GM19238 (cell line): Measurements from ENCODE around the gene OR5H2.
"Not testable (repeated sequence)": the region's sequence is repeated elsewhere in the genome, so short reads cannot be mapped to it uniquely, and the experiment has no call there.

Experiments used
- DNase-seq: peaks from one replicate; pipeline ENCODE4 v3.0.0; 2011; ENCODE audit warnings: low spot score; ENCODE audit not compliant: insufficient read length

The OR5H2 gene

DNA sequence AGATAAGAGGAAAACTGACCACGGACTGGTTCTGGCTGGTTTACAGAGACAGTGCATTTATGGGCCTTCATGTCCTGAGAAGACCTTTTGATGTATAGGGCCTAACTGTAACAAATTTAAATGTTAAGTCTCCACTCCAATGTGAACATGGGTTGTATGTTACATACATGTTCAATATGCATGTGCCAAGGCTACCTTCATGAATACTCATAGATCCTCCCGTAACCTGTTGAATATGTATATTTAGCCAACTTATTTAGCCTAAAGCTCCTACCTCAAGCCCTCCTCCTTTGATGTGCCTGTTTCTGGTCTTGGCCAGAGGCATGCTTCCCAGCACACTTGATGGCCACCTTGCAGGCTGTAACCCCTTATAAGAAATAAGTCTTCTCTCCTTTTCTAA lies at the start of gene OR5H2:
Gene OR5H2 (plus strand): TSS at position 301 of the 400 bp plus-strand sequence. CDS start 398 bp downstream, outside the sequence.
- DNase-seq = no peak

DNA sequence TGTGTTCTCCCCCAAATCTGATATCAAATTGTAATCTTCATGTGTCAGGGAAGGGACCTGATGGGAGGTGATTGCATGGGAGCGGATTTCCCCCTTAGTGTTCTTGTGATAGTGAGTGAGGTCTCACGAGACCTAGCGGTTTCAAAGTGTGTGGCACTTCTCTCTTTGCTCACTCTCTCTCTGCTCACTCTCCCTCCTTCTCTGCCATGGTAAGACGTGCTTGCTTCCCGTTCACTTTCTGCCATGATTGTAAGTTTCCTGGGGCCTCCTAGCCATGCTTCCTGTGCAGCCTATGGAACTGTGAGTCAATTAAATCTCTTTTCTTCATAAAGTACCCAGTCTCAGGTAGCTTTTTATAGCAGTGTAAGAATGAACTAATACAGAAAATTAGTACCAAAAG lies 48.8 kb upstream of the OR5H2 start:
- DNase-seq = no peak

DNA sequence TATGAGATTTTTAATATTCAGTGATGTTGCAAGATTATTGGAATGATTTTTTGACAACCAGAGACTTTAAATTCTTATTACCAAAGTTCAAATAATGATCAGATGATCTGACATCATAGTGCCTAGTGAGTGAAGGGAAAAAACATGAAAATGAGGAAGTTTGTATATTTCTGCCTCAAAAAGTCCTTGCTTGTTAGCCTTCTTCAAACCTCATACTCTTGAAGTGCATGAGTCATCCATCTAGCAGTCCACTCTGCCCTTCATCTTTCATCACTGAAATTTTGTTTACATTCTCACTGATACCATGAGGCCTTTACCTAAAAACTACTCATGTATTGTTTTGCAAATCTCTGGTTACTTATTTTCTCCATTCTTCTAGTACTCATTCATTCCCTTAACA lies 42.2 kb upstream of the OR5H2 start:
- no peak for DNase-seq

DNA sequence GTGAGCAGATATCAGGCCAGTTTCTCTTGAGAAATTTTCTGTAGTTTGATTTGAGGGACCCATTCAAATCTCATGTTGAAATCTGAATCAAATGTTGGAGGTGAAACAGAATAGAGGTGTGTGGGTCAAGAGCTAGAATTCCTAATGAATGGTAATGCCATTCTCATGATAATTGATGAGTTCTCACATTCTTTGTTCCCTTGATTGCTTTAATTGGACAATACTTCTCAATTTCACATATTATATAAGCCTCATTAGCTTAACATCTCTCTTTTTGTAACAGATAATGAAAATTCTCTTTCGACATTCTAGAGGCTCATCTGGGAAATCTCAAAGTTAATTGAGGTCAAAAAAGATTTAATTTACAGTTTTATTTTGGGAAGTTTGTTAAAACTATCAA lies 40.1 kb upstream of the OR5H2 start:
- DNase-seq = no peak

DNA sequence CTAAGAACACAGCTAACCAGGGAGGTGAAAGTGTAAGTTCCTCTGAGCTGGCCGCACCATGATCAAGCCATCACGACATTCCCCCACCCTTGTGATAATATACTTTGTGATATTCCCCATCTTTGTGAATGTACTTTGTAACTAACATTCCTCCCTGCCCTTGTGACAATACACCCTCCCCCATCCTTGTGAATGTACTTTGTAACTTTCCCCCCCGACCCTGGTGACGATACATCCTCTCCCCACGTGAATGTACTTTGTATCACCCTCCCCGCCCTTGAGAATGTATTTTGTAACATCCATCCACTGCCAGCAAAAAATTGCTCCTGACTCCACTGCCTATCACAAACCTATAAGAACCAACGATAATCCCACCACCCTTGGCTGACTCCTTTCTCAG lies 38.5 kb upstream of the OR5H2 start:
- DNase-seq = no peak

DNA sequence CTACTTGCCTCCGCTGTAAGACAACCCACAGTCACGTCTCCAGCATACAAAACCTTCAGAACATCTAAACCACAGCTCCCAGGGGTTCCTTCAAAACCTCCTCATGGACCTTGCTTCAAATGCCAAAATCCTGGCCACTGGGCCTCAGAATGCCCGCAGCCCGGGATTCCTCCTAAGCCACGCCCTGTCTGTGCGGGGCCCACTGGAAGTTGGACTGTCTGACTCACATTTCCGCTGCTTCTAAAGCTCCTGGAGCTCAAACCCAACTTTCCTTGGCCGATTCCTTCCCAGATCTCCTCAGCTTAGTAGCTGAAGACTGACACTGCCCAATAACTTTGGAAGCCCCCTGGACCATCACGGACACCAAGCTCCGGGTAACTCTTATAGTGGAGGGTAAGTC lies 36.2 kb upstream of the OR5H2 start:
- DNase-seq = no peak

DNA sequence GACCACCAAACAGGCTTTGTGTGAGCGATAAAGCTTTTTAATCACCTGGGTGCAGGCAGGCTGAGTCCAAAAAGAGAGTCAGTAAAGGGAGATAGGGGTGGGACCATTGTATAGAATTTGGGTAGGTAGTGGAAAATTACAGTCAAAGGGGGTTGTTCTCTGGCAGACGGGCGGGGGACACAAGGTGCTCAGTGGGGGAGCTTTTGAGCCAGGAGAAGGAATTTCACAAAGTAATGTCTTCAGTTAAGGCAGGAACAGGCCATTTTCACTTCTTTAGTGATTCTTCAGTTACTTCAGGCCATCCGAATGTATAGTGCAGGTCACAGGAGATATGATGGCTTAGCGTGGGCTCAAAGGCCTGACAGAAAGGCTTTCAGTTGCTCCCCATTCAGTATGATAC lies 26.3 kb upstream of the OR5H2 start:
- not testable (repeated sequence) for DNase-seq

DNA sequence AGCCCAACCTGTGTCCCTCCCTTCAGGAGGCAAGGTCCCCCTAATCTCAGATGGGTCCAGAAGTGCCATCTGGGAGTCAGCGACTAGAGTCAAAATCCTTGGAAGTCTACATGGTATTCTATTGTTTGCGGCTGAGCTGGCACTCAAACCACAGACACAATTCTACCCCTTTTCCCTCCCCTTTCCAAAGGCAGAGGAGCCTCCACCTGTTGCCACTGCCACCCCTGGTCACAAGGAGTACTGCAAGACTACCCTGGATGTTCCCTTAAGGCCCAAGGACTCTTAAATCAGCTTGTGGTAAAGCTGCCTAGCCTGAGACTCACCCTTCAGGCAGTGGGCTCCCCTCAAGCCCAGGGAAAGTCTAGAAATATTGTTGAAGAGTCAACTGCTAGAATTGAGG lies 22.6 kb upstream of the OR5H2 start:
- DNase-seq = no peak

DNA sequence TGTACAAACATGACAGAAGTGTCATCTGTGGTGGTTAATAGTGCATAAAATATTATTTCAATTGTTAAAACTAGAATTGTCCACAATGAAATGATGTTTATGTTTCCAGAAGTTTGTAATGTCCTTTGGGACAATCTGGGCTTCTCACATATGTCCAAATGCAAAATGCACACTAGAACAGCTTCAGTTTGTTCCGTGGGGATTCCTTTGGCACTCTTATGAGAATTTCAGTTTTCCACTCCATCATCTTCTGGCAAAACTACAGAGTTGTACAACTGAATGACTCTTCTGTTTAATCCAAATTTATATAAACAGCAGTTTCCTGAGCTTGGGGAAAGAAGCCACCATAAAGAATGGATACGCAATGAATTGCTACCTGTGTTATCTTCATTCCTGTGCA lies 20.3 kb upstream of the OR5H2 start:
- DNase-seq = no peak

DNA sequence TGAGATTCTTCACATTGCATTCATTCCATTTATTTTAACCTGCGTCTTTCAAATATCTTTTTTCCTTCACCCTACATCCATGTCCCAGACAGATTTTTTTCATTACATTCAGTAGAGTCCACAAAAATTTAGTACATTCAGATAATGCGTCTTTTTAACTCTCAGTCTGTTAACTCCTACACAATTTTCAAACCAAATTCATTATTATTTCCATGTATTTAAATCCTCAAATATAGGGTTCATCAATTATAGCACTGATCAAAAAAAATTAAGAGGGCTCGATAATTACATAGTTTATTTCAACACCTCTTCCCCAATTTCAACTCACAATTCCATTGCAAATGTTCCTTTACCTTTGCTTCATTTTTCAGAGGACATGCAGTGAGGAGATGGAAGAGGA lies 18.4 kb upstream of the OR5H2 start, which contains the start of gene OR5H6:
Gene OR5H6 (plus strand): TSS at position 301 of the 400 bp plus-strand sequence. CDS start 89 bp downstream, at position 390.
- no peak for DNase-seq

DNA sequence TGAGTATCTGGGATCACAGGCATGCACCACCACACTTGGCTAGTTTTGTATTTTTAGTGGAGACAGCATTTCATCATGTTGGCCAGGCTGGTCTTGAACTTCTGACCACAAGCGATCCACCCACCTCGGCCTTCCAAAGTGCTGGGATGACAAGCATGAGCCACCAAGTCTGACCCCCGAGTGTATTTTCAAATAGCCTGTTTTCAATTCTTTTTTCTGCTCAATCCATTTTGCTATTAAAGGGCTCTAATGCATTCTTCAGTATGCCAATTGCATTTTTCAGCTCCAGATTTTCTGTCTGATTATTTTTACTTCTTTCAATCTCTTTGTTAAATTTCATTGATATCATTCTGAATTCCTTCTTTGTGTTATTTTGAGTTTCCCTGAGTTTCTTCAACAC lies 12.5 kb upstream of the OR5H2 start:
- DNase-seq = no peak

DNA sequence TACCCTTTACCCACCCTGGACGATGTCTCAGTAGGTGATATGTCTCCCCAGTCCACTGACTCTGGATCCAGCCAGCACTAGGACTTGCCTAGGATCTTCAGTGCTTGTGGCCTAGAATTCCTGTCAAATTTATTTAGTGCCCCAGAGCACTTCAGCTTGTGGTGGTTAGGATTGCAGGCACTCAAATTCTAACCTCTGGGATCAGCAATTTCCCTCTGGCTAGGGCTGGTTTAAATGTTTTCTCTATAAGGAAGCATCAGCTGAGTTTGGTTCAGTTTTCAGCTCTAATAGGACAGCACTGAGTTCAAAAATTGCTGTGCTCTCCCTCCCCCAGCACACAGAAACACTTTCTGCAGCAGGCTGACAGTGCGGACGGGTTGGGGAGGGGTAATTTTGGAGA lies 10.2 kb upstream of the OR5H2 start:
- DNase-seq = no peak

DNA sequence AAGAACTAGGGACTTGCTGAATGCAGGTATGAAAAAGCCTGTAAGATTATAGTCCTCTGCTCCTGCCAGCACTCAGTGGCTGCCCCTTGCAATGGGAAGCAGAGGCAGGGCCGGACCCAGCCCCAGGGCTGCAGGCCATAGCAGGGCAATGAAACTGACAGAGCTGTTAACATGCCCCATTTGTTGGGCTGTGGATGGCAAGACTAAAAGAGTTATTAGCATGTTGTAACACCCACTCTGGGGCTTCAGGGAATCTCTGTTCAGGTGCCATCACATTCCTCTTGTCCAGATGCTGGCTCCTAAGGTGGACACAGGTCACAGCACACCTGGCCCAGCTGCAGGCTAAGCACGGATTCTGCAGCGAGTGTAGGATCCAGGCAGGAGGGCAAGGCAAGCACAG lies 7.4 kb upstream of the OR5H2 start:
- no peak for DNase-seq

DNA sequence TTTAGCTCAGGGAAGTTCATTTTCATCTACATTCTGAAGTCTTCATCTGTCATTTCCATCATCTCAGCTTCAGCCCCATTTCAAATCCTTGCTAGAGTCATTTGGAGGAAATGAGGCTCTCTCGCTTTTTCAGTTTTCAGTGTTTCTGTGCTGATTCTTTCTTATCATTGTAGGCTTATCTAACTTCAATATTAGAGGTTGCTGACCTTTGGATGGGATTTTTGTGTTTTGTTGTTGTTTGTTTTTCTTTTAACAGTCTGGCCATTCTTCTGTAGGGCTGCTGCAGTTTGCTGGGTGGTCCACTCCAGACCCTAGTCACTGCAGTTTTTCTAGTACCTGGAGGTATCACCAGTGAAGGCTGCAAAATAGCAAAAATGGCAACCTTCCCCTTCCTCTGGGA lies 8.6 kb downstream of the OR5H2 start:
- no peak for DNase-seq

DNA sequence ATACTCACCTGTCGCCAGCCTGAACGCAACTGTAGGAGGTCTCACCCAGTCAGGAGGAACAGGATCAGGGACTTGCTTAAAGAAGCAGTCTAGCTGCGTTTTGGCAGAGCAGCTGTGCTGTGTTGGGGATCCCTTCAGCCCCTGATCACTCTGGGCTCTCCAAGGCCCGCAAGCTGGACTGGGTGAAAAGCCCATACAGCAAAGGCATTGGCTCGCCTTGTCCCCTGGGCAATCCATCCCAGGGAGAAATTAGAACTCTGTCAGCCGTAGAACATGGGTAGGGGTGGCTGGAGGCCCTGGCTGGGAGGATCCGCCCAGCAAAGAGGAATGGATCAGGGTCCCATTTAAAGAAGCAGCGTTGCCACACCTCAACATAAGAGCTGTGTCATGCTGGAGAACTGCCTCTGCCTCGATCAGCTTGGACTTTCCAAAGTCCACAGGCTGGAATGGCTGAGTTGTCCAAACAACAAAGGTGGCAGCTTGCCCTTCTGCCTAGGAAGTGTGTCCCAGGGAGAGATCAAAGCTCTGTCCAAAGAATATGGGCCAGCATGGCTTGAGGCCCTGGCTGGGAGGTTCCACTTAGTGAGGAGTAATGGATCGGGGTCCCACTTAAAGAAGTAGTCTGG lies 9.1 kb downstream of the OR5H2 start:
- DNase-seq = no peak

DNA sequence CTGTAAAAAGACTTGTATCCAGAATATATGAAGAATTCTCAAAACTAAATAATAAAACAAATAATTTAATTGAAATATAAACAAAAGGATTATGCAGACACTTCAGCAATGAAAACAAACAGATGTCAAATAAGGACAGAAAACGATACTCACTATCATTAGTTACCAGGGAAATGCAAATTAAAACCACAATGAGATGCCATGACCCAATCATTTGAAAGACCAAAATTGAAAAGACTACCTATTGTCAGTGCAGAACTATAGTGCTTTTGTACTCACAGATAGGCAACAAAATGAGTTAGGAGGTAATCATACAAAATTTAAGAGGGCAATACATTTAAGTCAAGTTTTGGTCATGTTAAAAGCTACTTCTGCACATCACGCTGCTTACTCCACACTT lies 39.8 kb downstream of the OR5H2 start:
- no peak for DNase-seq

DNA sequence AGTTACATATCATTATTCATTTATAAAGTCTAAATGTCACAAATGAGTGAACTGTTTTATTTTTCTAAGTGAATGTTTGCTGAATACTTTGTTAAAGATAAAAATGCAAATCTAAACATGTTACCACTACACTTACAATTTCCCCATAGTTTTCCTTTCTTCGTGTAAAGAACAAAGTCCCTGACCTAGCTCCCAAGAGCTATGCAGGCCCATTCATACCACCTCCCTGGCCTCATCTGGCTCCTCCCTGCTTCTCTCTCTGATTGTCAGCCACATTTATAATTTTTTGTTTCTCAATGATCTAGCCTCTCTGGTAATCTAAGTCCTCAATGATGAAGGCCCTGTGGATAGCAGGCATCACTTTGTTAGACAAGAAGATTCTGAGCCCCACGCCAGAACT lies 40.4 kb downstream of the OR5H2 start:
- DNase-seq = no peak

DNA sequence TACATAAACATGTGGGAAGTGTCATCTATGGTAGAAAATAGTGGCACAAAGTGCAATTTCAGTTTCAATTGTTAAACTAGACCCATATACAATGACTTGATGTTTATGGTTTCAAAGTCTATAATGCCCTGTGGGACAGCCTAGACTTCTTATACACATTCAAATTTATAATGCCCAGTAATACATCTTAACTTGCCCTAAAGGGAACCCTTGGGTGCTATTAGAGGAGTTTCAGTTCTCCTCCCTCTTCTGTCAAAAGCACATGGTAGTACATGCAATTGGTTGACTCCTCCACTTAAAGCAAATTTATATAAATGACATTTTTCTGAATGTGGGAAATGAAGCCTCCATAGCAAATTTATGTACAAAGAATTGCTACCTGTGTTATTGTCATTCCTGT lies 41.1 kb downstream of the OR5H2 start:
- no peak for DNase-seq

DNA sequence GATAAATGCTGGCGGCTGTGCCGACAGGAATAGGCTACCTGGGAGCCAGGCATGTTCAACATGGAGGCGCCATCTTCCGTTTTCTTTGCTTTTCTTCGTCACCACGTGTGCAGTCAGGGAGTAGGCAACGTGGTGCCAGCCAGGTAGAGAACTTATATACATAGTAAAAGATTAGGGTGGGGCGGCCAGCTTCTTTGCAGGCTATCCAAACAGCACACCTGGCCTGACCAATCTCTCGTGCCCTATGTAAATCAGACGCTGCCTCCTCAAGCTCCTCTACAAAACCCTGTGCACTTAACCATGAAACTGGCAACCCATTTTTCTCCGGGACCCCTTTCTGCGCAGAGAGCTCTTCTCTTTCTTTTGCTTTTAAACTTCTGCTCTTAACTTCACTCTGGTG lies 42.8 kb downstream of the OR5H2 start:
- DNase-seq = no peak

DNA sequence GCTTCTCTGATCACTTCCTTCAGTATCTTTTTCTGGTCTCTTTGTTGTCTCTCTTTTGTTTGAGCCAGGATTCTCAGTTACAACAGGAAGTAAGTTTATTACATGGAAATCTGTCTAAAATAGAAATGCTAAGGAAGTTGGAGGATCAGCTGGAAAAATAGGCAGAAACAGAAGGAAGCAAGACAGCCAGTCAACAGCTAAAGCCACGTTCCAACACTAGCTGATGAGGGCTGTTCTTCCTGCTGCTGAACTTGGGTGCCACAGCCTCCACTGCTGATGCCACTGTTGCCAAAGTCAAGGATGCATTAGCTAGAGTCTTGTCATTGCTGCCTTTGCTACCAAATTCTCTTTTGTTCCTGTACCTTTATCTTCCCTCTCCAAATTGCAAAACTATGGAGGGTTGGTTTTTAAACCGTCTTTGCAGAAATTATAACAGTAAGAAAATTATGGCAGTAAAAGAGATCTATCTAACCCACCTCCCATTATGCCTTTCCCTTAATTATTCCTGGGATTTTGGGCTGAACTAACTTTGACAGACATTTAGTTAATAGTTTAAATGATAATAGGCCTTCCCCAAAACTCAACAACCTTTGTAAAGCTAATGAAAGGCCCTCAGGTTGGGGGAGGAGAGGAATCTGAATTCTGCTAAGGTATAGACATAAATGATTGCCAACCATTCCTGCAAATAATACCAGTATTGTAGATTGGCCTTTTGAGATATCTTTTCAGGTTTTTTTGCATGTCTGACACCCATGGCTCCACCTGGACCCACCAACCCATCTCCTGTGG lies 44.0 kb downstream of the OR5H2 start:
- no peak for DNase-seq

DNA sequence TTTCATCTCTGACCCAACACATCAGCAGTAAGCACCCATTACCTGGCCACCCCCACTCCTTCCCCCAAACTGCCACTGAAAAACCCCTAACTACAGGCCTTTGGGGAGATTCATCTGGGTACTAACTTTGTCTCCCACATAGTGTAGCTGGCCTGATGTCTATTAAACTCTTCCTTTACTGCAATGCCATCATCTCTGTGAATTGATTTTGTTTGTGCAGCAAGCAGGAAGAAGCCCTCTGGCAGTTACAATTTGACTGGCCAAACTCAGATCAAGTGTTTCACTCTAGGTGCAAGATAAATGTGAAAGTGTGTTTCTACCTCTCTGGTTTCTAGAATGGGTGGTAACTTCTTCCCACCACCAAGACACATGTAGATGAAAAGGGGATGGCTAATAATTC lies 44.6 kb downstream of the OR5H2 start:
- no peak for DNase-seq

DNA sequence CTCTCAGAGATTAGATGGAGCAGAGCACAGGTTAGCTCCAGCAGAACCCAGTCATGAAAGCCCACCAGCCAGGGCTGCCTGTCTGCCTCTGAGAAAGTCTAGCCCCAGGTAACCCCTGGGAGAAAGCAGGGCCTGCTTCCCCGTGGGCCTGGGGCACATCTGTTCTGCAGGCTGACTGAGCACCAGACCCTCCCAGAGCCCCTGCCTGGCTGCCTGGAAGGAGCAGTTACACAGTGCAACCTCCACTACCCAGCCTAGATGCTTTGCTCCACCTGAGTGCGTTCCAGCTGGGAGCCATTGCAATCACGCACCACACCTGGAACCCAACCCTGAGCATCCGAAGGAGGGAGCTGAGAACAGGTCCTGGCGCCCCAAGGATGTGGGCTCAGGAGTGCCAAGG lies 46.6 kb downstream of the OR5H2 start:
- DNase-seq = no peak
